HG02943 (cell line): ENCODE measurements around the gene CRISPLD2.

ENCODE experiments used
- ATAC-seq: cut with Tn5 transposase; IDR thresholded peaks from one replicate; pipeline ENCODE4 v1.9.1; 2021; ENCODE audit warnings: mild to moderate bottlenecking, low read depth, moderate library complexity; ENCODE audit not compliant: unreplicated experiment

Gene CRISPLD2

GRCh38 chr16:84899414-84899813 is 79.6 kb downstream of the CRISPLD2 start:
- ATAC-seq = no peak

GRCh38 chr16:84905965-84906460 is 86.2 kb downstream of the CRISPLD2 start:
- ATAC-seq = no peak

GRCh38 chr16:84907051-84907450 is 87.3 kb downstream of the CRISPLD2 start:
- no peak for ATAC-seq

- no peak for ATAC-seq
These were observed 87.8 kb downstream of the CRISPLD2 start for GRCh38 chr16:84907575-84907974.

GRCh38 chr16:84909476-84910085 is 89.8 kb downstream of the CRISPLD2 start:
- ATAC-seq = no peak

- ATAC-seq = no peak
These were observed 91.9 kb downstream of the CRISPLD2 start for GRCh38 chr16:84911486-84912216.

GRCh38 chr16:84913315-84913714 is 93.5 kb downstream of the CRISPLD2 start:
- no peak for ATAC-seq

- ATAC-seq = no peak
These were observed 94.5 kb downstream of the CRISPLD2 start for GRCh38 chr16:84914273-84914672.

- no peak for ATAC-seq
These were observed 96.4 kb downstream of the CRISPLD2 start for GRCh38 chr16:84916178-84916577.

GRCh38 chr16:84916850-84917249 is 97.1 kb downstream of the CRISPLD2 start:
- ATAC-seq = no peak

GRCh38 chr16:84917492-84917891 is 97.7 kb downstream of the CRISPLD2 start:
- no peak for ATAC-seq

GRCh38 chr16:84918006-84918909 is 98.5 kb downstream of the CRISPLD2 start:
- no peak for ATAC-seq

- no peak for ATAC-seq
These were observed 99.5 kb downstream of the CRISPLD2 start for GRCh38 chr16:84919269-84919668.

- ATAC-seq = no peak
These were observed 99.9 kb downstream of the CRISPLD2 start for GRCh38 chr16:84919708-84920107.

- ATAC-seq = no peak
These were observed 100.5 kb downstream of the CRISPLD2 start for GRCh38 chr16:84920333-84920732.

- ATAC-seq = no peak
These were observed 102.8 kb downstream of the CRISPLD2 start for GRCh38 chr16:84922351-84923120.

- ATAC-seq = no peak
These were observed 104.7 kb downstream of the CRISPLD2 start for GRCh38 chr16:84924331-84925091.

GRCh38 chr16:84925092-84925772 is 105.4 kb downstream of the CRISPLD2 start:
- no peak for ATAC-seq

- ATAC-seq = no peak
These were observed 106.1 kb downstream of the CRISPLD2 start for GRCh38 chr16:84925773-84926372.
